Stimulated activated CD4-positive, alpha-beta T cell treated with anti-CD3 and anti-CD28 coated beads, Interleukin-4, amount 100 ng/mL, for 4 hours (primary cell): ENCODE measurements around the gene AFDN.
"Not testable (repeated sequence)": the region's sequence is repeated elsewhere in the genome, so short reads cannot be mapped to it uniquely, and the experiment has no call there.

Source experiments
- DNase-seq, 2 experiments: peaks; one replicate each; pipeline ENCODE4 v3.0.0-alpha.2; 2020

Gene AFDN

GRCh38 chr6:167956983-167957492 is 130.3 kb downstream of the AFDN start:
- DNase-seq, result no peak

- DNase-seq, result no peak
Observed at GRCh38 chr6:167957626-167958025, 130.9 kb downstream of the AFDN start.

GRCh38 chr6:167960579-167960978 is 133.9 kb downstream of the AFDN start:
- DNase-seq, result no peak

GRCh38 chr6:167962711-167963110 is 136.0 kb downstream of the AFDN start:
- no peak for DNase-seq

- no peak for DNase-seq
Observed at GRCh38 chr6:167963589-167964057, 136.9 kb downstream of the AFDN start.

- DNase-seq, result no peak
Observed at GRCh38 chr6:167965592-167966539, 139.2 kb downstream of the AFDN start.

GRCh38 chr6:167966540-167966905 is 139.8 kb downstream of the AFDN start:
- DNase-seq, result no peak

GRCh38 chr6:167968091-167968490 is 141.4 kb downstream of the AFDN start:
- DNase-seq, result no peak

- DNase-seq, result no peak
Observed at GRCh38 chr6:167970230-167970629, 143.5 kb downstream of the AFDN start.

GRCh38 chr6:167972193-167972592 is 145.5 kb downstream of the AFDN start:
- DNase-seq, result no peak

GRCh38 chr6:167973148-167973885 is 146.6 kb downstream of the AFDN start:
- no peak for DNase-seq

- DNase-seq, result no peak
Observed at GRCh38 chr6:167974640-167975344, 148.1 kb downstream of the AFDN start.

GRCh38 chr6:167975458-167975857 is 148.7 kb downstream of the AFDN start:
- no peak for DNase-seq

GRCh38 chr6:167976116-167976657 is 149.5 kb downstream of the AFDN start:
- not testable (repeated sequence) for DNase-seq

GRCh38 chr6:167976708-167977107 is 150.0 kb downstream of the AFDN start:
- DNase-seq, result no peak

- DNase-seq, result no peak
Observed at GRCh38 chr6:167977717-167978467, 151.2 kb downstream of the AFDN start.

GRCh38 chr6:167978607-167979006 is 151.9 kb downstream of the AFDN start:
- no peak for DNase-seq

- no peak for DNase-seq
Observed at GRCh38 chr6:167979436-167980139, 152.9 kb downstream of the AFDN start.

- DNase-seq, result no peak
Observed at GRCh38 chr6:167980911-167981580, 154.3 kb downstream of the AFDN start.

- DNase-seq, result no peak
Observed at GRCh38 chr6:167981916-167982462, 155.3 kb downstream of the AFDN start.
